Epithelial cell of esophagus (primary cell): ENCODE data around the gene HBA1.
A peak's percentile ranks its signal among the peaks of the same experiment; 100 is the strongest.
"Not testable (repeated sequence)": the region's sequence is repeated elsewhere in the genome, so short reads cannot be mapped to it uniquely, and the experiment has no call there.

ENCODE experiments used
- DNase-seq: peaks from one replicate; pipeline ENCODE4 v3.0.0; 2010; ENCODE audit warnings: low read depth
- H3K4me3 ChIP-seq: 2 replicates; pipeline ENCODE4 v1.5.1; 2011; ENCODE audit warnings: mild to moderate bottlenecking, low read length, control low read depth
- TF ChIP-seq, protein P1 (sequence below): IDR thresholded peaks from 2 replicates; pipeline ENCODE4 v1.5.1; 2011; ENCODE audit warnings: low read depth, mild to moderate bottlenecking, low read length, control low read depth, inconsistent platforms; ENCODE audit not compliant: insufficient read depth; ENCODE audit errors: missing control alignments

Gene HBA1

DNA sequence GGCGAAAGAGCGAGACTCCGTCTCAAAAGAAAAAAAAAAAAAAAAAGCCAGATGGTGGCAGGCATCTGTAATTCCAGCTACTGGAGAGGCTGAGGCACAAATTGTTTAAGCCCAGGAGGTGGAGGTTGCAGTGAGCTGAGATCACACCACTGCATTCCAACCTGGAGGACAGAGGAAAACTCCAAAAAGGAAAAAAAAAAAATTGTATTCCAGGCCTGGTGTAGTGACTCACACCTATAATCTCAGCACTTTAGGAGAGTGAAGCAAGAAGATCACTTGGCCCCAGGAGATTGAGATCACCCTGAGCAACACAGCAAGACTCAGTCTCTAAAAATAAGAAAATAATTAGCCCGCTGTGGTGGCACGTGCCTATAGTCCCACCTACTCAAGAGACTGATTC, 23.9 kb downstream of the HBA1 start:
- H3K4me3 ChIP-seq, result no peak overlapping the region
- DNase-seq, result peak; percentile 71
- TF ChIP-seq, protein P1, sequence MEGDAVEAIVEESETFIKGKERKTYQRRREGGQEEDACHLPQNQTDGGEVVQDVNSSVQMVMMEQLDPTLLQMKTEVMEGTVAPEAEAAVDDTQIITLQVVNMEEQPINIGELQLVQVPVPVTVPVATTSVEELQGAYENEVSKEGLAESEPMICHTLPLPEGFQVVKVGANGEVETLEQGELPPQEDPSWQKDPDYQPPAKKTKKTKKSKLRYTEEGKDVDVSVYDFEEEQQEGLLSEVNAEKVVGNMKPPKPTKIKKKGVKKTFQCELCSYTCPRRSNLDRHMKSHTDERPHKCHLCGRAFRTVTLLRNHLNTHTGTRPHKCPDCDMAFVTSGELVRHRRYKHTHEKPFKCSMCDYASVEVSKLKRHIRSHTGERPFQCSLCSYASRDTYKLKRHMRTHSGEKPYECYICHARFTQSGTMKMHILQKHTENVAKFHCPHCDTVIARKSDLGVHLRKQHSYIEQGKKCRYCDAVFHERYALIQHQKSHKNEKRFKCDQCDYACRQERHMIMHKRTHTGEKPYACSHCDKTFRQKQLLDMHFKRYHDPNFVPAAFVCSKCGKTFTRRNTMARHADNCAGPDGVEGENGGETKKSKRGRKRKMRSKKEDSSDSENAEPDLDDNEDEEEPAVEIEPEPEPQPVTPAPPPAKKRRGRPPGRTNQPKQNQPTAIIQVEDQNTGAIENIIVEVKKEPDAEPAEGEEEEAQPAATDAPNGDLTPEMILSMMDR, result no peak

DNA sequence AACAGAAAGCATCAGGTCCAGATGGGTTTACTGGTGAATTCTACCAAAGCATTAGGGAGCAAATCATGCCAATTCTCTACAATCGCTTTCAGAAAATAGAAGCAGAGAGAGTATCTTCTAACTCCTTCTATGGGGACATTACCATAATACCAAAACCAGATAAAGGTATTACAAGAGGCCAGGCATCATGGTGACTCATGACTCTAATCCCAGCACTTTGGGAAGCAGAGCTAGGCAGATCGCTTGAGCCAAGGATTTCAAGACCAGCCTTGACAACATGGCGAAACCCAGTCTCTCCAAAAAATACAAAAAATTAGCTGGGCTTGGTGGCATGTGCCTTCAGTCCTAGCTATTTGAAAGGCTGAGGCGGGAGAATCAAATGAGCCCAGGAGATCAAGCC, 26.8 kb downstream of the HBA1 start:
- TF ChIP-seq, protein P1, result no peak
- H3K4me3 ChIP-seq, result no peak overlapping the region
- peak; percentile 10 for DNase-seq

DNA sequence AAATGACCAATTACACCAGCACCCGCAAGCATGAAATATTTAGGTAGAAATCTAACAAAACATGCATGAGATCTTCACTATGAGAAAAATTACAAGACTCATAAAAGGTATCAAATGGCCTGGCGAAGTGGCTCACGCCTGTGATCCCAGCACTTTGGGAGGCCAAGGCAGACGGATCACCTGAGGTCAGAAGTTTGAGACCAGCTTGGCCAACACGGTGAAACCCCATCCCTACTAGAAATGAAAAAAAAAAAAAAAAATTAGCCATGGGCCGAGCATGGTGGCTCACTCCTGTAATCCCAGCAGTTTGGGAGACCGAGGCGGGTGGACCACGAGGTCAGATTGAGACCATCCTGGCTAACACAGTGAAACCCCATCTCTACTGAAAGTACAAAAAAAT, 27.6 kb downstream of the HBA1 start:
- H3K4me3 ChIP-seq, DNase-seq: not testable (repeated sequence)

DNA sequence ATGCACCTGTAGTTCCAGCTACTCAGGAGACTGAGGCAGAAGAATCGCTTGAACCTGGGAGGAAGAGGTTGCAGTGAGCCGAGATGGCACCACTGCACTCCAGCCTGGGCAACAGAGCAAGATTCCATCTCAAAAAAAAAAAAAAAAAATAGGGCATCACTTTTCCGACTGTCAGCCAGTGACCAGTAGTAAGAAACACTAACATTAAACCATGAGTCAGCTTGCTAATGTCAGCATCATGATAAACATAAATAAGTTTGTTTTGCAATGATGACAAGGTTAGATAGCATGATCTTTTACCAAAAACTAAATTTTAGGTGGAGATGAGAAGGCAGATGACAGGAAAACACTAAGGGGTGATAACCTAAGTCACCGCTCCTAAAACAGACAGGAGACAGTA, 32.9 kb downstream of the HBA1 start:
- not testable (repeated sequence) for H3K4me3 ChIP-seq, DNase-seq

DNA sequence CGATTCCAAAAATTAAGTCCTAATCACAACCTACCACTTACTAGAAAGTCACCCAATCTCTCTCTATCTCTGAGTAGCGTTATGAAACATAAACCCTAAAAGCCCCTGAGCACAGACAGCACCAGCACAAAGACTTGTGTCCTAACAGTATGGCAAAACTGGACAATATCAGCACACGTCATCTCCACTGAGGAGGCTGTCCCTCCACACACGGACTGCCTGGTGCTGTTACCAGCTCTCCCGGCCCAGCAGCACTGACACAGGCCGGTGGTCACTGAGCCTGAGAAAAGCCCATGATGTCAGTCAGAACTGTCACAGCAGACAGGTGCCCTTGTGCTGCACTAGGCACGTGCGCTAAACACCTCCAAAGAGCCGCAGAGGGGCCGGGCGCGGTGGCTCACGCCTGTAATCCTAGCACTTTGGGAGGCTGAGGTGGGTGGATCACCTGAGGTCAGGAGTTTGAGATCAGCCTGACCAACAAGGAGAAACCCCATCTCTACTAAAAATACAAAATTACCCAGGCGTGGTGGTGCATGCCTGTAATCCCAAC, 35.2 kb downstream of the HBA1 start:
- not testable (repeated sequence) for DNase-seq, H3K4me3 ChIP-seq

DNA sequence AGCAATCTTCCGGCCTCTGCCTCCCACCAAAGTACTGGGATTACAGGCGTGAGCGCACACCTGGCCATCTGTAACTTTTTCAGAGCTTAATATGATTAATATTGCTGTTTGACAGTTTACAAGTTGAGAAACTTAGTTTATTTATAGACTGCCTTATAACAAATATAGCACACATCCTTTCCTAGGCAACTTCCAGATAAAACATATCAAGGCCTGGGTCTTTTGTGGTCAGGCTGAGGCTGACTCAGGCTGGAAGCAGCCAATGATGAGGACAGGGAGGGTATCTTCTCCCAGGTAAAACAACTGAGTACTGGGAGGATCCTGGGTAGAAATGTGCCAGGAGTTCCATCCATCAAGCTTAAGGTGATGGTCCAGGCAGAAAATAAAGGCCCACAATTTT, 36.5 kb downstream of the HBA1 start:
- TF ChIP-seq, protein P1, result no peak
- DNase-seq, result peak; percentile 10
- H3K4me3 ChIP-seq, result no peak overlapping the region

DNA sequence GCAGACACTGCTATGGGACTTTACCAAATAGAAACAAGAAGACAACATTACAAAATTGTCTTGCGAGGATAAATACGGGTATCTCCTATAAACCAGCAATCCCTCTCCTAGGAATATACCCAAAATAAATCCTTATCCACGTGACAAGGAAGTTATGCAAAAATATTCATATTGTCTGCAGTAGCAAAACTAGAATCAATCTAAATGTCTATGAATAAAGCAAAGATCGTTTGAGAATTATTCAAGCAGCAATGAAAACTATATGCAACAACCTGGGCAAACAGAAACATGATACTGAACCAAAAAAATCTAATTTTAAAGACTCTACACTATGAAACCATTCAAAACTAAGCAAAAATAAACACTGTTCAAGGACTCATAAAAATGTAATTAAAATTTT, 43.5 kb downstream of the HBA1 start:
- TF ChIP-seq, protein P1, result no peak
- DNase-seq, result no peak
- no peak overlapping the region for H3K4me3 ChIP-seq
